D721Med (cell line): ENCODE data around the gene REEP6.
A peak's percentile ranks its signal among the peaks of the same experiment; 100 is the strongest.

Experiments used
- DNase-seq: peaks from one replicate; pipeline ENCODE4 v3.0.0; 2011; ENCODE audit warnings: low spot score; ENCODE audit not compliant: insufficient read length
- FAIRE-seq: peaks from 2 replicates; lab custom pipeline; 2011; peaks lifted over from hg19 to GRCh38; lab: Jason Lieb, UNC
- CTCF ChIP-seq: IDR thresholded peaks from 2 replicates; pipeline ENCODE4 v1.5.1; 2012; ENCODE audit warnings: mild to moderate bottlenecking, control low read depth; ENCODE audit not compliant: insufficient read depth; ENCODE audit errors: missing control alignments

Gene REEP6

GRCh38 chr19:1491114-1491848, at the start of gene REEP6:
Gene REEP6, plus strand, starts transcription at chr19:1491181. Its CDS starts 89 bp downstream, at chr19:1491270.
- FAIRE-seq (no peak), DNase-seq (no peak)
- TF ChIP-seq CTCF: no peak

DNA sequence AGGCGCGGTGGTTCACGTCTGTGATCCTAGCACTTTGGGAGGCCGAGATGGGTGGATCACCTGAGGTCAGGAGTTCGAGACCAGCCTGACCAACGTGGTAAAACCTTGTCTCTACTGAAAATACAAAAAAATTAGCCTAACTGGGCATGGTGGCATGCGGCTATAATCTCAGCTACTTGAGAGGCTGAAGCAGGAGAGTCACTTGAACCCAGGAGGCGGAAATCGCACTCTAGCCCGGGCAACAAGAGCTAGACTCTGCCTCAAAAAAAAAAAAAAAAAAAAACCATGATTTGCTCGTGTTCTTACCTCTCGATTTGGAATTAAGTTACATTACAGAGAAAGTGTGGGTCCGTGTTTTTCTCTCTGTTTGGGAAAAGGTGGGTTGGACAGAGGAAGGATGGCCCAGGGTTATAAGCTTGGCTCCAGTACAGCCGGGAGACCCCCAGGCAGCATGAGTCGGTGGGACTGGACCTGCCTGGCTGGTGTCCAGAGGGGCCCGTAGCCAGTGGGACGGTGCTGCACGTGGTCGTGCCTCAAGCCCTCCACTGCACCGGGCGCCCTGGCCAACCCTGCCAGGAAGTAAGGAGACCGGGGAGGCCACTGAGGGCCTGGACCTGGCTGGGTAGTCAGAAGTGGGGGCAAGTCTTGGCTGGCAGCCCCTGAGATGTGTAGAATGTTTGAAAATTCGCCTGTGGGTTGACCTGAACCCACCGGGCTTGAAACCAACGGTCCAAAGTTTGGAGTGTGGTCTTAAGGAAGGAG, 49.1 kb upstream of the REEP6 start:
- FAIRE-seq (no peak), DNase-seq (no peak)
- no peak for TF ChIP-seq CTCF

GRCh38 chr19:1445185-1445931, 45.6 kb upstream of the REEP6 start:
- DNase-seq (peak; percentile 91), FAIRE-seq (no peak)
- TF ChIP-seq CTCF: peak; percentile 67

DNA sequence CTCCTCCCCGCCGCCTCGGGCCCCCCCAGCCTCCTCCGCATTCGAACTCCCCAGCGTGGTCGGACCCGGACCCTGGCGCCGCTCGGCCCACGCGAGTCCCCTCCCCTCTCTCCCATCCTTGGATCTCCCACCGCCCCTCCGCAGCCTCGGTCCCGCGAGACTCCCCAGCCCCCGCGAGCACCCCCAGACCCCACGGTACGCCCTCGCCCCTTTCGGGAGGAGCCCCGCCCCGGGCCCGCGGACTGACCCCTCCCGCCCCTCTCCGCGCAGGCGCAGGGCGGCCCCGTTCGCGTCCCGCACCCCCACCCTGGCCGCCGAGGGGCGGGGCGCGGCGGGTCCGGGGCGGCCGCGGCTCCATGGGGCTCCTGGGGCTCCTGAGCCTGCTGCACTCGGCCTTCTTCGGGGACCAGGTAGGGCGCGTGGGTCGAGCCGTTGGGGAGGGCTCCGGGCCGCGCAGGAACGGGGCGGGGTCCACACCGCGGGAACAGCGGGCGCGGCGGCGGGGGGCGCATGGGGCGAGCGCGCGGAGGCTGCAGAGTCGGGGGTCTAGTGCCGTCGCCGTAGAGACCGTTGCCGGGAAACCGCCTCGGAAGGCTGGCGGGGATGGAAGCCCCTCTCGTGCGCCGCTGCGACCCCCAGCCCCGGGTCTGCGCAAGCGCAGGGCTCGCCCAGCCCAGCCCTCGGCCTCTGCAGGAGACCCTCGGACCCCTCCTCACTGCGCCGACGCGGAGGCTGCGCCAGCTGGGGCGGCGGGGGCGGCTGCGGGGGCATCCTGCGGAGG, 44.9 kb upstream of the REEP6 start:
- no peak for TF ChIP-seq CTCF
- peak; percentile 93 for DNase-seq
- FAIRE-seq: no peak

DNA sequence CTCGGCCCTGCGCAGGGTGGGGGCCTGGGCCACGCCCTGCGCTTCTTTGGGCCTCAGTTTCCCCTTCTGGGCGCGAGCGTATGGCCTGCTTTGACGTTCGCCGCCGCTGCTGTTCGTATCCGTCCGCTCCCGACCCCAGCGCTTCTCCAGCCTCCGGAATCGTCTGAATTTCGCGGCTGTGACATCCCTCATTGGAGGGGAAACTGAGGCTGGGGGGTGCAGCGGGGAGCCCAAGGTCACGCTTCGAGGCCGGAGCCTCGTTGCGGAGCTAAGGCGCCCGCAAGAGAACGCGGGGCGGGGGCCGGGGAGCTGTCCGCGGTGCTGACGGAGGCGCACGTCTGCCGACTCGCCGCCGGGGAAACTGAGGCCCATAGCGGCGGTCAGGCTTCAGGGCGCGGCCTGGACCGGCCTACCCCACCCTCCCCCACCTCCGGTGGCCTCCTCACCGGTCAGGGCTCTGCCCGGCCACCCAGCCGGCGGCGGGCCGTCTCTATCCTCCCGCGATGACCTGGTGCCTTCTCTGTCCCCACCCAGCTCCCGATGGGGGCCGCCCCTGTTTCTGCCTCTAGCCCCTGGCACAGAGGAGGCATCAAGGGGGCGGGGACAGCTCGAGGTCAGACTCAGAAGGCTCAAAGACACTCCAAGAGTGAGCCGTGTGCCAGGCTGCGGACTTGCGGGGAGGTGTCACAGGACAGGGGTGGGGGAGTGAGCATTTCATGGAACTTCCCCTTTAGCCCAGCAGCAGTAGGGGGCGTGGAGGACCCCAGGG, 44.1 kb upstream of the REEP6 start:
- FAIRE-seq (no peak), DNase-seq (no peak)
- no peak for TF ChIP-seq CTCF

DNA sequence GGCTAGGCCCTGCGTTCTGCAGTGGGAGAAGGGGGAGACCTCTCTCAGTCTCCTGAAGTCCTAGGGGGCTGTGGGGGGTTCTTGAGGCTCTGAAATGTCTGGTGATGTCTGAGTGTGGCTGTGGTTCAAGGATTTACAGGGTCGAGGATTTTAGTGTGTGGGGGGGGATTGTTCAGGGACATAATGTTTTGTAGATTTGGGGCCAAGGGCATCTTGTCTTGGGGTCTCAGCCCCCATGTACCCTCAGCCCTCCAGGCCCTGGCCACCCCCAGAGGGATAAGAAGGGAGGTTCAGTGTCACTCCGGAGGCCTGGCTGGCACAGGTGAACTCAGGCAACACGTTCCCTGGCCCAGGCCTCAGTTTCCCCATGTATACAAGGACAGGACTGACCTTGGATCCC, 43.5 kb upstream of the REEP6 start:
- FAIRE-seq (no peak), DNase-seq (no peak)
- TF ChIP-seq CTCF: no peak
